GM18873 (cell line): ENCODE results near the gene RALGAPA2.

Source experiments
- ATAC-seq: cut with Tn5 transposase; IDR thresholded peaks from one replicate; pipeline ENCODE4 v1.9.1; 2021; ENCODE audit warnings: mild to moderate bottlenecking, moderate library complexity, moderate number of reproducible peaks; ENCODE audit not compliant: unreplicated experiment, low FRiP score

RALGAPA2 gene

DNA sequence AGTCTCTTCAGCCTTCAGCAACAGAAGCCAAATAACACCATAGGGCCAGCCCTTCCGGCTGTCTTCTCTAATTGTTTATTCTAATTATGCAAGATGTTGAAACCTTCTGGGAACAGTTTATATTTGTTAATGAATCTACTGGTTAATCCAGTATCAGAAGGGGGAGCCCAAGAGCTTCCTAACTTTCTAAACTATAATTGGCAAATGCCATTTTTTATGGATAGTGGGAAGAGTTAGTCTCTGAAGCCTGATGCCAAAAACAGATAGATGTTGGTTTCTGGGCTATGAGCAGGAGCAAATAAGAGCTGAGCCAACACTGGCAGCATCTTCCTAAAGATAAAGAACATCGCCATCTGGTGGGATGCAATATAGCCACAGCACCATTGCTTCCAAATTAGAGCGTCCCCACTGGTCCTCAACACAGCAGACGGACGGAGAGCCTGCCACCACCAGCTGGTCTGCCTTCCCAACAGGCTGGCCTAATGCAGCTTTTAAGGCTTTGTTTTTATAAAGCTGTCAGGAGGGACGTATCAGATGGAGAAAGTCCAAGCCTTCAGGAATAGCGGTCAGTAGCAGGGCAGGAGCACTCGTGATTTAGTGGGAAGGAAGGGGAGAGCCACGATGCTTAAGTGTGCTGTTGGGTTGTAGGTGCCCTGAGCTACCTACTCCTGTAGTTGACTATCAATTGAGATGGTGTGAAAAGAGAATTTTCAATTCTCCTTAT, 118.8 kb downstream of the RALGAPA2 start:
- ATAC-seq, result no peak

DNA sequence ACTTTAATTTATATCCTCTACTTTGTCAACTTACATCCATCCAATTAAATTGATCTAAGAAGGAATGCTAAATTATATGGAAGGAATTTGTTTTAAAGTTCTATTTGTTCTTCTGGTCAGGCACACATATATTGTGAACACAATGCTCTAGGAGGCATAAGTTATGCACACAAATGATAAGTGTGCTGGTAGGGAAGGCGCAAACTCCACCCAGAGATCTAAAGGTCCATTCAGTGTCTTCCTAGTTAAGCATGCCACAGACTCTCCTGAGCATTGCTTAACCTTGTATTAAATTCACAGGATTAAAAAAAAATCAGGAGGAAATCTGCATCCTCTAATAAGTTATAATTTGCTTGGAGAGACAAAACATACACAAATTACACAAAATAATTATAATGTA, 127.3 kb downstream of the RALGAPA2 start:
- ATAC-seq, result no peak

DNA sequence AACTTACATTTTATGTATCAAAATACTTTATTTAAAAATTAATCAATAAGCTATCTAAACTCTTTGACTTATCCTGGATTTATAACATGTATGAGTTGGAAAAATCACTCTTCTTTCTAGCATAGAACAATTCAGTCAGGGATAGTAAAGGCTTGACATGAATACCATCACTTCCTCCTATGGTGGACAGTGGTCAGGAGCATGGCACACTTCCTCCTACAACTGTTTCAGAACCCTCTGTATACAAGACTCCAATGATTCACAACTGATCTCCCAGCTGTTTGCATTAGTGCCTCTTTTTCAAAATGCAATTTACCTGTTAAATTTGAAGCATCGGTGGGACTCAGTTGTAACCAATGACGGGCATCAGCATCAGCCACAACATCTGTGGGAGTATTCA, 129.7 kb downstream of the RALGAPA2 start:
- ATAC-seq, result no peak

DNA sequence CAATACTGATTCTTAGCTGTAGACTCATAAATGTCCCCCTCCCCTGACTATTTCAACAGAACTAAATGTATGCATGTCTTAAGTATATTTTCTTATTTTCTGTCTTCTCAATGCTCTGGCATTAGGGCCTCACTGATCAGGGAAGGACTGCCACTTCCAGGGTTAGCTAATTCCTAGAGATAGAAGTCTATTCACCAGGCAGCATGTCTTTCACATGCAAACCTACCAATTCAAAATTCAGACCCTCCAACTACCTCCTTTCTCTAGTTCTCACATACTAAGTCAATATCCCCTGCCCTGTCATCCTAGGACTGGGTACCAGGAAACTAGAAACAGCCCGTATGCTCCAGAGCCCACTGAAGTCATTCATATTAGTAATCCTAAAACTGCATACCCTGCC, 132.3 kb downstream of the RALGAPA2 start:
- ATAC-seq, result no peak

DNA sequence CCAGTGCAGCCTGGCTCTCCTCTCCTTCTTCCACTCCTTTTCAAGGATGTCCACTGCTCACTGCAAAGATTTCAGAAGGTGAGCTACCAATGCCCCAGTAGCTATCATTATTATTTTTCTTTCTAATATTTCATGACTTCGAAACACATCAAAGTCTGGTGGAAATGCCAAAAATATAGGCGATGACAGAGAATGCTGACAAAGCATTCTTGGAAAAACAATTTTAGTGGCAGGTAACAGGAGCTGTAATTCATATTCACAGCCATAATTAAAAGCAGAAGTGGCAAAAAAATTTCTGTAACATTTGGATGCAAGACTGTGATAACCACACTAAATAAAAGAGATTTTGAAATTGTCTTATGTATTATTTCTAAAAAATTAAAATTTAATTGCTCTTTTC, 133.6 kb downstream of the RALGAPA2 start:
- no peak for ATAC-seq

DNA sequence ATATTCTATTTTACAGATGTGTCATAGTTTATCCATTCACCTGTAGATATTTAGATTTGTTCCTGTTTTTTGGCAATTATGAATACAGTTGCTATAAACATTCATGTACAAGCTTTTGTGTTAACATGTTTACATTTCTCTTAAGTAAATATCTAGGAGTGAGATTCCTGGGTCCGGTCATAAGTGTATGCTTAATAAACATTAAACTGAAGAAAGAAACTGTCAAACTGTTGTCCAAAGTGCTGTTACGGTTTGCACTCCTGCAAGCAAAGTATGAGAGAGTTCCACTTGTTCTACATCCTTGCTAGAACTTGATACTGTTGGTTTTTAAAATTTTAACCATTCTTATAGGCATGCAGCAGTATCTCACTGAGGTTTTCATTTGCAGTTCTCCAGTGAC, 138.6 kb downstream of the RALGAPA2 start:
- no peak for ATAC-seq

DNA sequence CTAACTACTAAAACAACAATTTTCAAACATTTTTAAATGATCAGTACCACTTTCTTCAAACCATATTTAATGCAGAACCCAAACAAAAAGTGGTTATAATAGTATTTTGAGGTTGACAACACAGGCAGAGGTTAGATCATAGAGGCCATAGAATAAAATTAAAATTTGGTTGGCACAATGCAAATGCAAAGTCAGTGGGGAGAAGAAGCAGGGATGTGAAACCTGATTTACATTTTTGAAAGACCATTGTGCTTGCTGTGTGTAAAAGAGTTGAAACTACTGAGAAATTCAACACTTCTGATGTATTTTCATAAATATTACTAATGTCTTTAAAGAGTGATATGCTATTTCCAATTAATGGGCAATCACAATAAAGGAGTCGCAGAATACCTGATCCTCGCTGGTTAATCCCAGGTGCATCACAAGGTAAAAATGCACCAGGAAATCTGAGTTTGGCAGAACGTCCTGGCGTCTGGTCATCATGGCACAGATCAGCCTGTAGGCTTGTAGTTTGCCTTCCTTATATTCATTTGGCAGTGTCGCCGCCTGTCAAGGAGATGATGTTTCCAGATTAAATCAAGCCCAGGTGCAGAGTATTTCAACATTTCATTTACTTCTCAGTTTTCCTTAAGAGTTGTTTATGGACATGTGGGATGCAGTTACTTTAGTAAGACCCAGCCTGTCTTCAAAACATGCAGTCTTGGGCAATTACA, 141.2 kb downstream of the RALGAPA2 start:
- no peak for ATAC-seq

DNA sequence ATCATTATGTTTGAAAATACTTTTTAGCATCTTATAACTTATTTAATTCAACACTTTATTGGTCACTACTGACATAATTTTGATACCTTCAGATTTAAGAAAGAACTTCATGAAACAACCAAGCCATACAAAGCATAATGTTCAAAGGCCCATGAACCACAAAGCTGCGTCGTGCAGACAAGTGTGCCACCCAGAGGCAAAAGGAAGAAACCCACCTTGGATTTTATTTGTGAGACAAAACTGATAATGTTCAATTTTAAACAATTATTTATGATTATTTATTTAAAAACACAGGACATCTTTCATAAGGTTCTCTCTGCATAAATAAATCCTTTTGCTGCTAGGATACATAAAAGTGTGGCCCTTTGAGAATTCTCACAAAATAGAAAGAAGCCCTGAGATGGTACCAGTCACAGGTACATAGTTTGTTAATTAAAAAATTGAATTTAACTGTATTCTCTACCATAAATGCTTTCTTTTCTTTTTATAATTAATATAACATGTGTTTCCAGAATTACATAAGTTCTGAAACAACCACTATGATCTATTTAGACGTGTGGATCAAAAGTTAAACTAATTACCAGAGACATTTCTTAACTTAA, 143.7 kb downstream of the RALGAPA2 start:
- no peak for ATAC-seq

DNA sequence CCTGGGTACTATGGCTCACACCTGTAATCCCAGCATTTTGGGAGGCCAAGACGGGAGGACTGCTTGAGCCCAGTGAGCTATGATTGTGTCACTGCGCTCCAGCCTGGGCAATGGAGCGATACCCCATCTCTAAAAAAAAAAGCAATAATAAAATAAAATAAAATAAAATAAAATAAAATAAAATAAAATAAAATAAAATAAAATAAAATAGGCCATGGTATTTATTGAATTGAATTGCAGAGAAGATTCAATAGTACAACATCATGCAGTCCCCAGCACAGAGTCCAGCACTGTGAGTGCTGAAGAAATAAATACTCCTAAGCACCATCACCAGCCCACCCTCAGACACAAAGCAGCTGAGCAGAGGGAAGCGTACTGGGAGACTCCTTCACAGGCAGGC, 144.7 kb downstream of the RALGAPA2 start:
- no peak for ATAC-seq

DNA sequence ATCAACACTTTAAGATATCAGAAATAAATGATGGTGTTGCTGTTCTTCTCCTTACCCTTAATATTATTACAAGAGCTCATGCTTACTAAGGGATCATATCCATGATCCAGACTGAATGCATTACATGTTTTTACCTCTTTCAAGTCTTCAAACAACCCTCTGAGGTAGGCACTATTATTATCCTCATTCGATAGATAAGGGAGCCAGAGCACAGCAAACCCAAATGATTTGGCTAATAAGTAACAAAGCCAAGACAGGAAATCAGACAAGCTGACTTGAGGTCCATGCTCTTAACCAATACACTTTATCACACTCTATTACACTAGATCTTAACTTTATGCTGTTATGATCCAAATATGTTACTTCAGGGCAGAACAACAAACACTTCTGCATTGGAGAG, 145.9 kb downstream of the RALGAPA2 start:
- no peak for ATAC-seq

DNA sequence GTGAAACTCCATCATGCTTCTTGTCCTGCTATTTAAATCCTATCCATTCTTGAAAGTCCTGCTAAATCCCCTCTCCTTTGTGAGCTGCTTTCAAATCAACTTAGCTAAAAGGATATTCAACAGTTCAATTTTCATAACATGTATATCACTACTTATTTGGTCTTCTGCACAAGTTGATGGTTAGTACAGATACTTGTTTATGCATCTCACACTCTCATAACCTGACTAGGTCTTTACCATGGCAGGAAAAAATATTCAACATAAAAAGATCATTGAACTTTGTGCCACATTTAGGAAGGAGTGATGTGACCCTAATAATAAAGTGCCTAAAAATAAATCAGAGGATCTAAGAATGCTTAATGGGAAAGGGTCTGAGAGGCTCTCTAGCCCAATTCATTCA, 148.2 kb downstream of the RALGAPA2 start:
- ATAC-seq, result no peak

DNA sequence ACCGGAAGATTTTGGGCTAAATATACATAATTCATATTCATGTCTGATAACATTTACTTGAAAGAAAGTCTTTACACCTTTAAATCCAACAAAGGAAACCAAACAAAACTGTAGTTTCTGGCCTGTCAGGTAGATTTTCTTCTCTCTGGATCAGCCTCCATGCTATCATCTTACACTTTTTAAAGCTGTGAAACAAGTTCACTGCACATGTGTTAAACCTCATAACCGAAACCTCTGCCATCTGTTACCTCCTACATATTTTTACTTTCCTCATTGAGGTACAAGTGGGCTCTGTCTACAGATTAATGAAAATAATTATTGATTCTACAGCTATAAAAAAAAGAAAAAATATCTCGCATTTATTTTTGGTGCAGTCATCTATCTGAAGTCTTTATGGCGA, 149.9 kb downstream of the RALGAPA2 start:
- no peak for ATAC-seq

DNA sequence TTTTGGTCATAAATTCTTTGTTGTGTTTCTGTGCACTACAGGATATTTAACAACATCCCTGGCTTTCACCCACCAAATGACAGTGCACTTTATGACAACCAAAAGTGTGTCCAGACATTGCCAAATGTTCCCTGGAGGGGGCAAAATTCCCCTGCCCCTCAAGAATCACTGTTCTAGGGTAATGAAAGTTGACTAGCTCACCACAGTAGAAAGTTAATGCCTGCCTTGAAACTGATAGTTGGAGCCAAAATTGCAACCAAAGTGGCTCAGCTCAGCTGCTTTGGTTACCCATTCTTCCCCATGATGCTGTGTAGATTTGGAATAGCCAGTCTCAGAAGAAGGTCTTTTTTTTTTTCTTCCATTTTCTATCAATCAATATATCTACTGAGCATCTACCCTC, 150.6 kb downstream of the RALGAPA2 start:
- ATAC-seq, result no peak

DNA sequence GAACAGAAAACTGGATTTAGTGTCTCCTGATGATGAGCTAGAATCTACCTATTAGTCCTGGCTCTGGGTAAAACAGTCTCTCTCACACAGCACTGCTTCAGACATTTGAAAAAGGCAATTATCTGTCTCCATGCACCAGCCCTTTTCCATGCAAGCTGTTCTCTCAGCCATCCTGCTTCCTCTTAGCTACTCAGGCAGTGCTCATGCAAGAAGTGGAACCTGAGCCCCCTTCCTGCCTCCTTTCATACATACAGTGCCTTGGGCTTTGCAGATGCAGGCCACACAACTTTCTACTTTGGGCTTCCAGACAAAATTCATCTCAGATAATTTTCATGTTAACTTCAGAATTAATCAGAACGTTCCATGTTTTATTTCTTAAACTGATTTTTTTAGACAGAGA, 151.3 kb downstream of the RALGAPA2 start:
- no peak for ATAC-seq

DNA sequence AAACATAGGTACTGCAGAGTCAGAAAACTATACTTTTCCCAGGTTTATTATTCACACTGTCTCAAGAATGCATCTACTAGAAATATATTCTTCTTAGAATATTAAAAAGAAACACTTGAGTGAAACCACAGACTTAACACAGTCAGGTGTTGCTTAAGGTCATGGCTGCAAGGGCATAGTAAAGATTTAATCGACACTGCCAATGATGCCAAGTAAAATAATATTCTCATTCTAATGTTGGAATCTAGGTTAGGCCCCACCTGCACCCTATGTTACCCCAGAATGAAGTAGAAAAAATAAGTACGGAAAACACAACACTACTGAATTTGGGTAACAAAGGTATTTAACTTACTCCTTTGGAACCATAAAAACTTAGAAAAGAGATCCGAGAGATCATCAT, 155.0 kb downstream of the RALGAPA2 start:
- ATAC-seq, result no peak

DNA sequence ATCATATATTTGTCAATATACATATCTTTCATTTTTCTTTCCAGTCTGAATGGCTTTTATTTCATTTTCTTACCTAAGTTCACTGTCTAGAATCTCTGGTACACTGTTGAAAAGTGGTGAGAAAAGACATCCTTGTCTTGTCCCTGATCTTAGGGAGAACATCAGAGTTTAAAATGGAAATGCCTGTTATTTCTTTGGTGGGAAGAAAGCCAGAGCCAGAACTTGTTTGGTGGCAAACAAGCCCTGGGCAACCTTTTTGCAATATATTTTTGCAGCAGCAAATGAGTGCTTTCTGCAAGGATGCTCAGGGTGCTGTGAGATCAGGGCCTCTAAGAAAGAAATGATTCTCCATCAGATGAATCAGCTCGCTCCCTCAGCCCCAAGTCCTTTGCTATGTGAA, 156.6 kb downstream of the RALGAPA2 start:
- no peak for ATAC-seq

DNA sequence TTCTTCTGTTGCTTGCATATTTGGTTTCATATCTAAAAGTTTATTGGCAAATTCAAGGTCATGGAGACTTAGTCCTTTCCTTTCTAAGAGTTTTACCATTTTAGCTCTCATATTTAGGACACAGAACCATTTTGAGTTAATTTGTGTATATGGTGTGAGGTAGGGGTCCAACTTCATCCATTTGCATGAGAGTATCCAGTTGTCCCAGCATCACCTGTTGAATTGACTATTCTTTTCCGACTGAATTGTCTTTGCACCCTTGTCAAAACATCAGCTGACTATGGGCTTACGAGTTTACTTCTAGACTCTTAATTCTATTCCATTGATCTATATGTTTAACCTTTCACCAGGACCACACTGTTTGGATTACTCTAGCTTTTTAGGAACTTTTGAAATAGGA, 157.5 kb downstream of the RALGAPA2 start:
- no peak for ATAC-seq

DNA sequence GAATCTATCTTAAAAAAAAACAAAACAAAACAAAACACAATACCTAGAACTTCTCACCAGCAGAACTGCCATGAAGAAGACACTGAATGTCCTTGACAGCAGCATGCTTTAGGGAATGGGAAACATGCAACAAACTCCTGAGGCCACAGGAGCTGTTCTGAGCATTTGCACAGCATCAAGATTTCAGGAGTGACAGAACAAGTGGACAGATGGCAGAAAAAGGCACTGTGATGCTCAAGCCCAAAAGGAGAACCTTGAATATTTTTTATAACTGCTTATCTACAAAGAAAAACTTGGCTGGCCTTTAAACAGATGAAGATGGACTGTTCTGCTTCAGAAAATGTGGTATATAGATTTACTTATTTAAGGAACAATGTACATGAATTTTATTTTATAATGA, 158.9 kb downstream of the RALGAPA2 start:
- ATAC-seq, result no peak

DNA sequence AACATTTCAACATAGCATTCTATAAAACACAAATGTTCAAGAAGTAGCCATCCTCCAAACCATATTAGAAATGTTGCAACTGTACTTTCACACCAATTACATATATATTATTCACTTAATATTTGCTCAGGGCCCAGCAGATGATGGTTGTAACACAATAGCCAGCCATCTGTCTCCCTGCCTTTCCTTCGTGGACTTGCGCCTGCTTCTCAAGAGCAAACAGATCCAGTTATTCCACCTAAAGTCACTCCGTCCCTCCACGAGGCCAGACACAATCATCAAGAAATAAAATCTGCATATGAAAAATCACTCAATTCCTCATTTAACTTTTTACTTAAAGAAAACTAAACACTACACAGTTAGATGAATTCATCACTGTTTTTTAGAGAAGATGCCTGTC, 160.4 kb downstream of the RALGAPA2 start:
- ATAC-seq, result no peak

DNA sequence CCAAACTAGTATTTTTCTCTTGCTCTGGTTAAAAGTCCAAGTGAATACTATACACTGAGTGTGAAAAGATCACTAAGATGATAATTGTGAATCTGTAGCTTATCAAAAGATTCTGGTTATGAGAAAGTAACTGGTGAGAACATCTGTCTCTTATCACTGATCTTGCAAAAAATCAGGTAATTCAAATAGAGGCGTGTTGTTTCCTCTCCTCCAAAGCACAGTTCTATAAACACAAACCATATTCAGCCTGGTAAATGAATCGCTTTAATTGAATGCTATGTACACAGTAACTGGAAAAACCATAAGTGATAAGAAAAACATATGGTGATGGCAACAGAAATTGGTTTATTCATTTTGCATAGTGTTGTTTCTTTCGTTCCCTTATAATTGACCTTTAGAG, 161.0 kb downstream of the RALGAPA2 start:
- no peak for ATAC-seq

DNA sequence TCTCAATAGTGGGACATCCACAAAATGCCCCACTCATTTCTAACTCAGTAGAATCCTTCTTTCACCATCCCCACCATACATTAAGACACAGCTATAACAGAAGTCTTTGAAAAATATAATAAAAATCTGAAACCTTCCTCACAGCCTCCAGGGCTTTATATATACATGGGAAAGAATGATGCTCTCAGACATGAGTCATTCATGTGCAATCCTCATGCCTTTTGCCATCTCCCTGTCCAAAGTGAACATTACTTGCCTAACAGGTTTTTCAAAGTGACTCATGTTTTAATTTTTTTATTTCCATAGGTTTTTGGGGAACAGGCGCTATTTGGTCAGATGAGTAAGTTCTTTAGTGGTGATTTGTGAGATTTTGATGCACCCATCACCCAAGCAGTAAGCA, 162.7 kb downstream of the RALGAPA2 start:
- no peak for ATAC-seq

DNA sequence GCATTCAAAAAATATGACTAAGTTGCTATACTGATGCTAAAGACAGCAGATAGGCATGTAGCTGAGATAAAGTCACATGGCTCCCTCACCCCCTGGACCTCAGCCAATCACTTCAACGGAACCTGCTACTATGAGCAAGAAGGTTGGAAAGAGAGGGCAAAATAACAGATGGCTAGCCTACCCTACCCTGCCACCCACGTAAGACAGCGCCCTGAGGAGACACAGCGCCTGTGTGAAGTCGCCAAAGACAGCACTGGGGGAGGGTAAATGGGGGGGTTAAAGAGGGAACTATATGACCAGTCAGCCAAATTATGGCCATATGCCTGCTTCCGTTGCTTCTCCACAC, 163.2 kb downstream of the RALGAPA2 start:
- ATAC-seq, result no peak
